GM20431 (cell line): ENCODE data around the gene MAST2.

ENCODE experiments used
- in situ Hi-C: fragments of 300-500 bp; cut with MseI, MboI; formaldehyde crosslinking; loops from one replicate; pipeline ENCODE4 v1.15.0; 2020; ENCODE audit warnings: low sequenced_read_pairs; ENCODE audit not compliant: unreplicated experiment

The MAST2 gene

GRCh38 chr1:46008585-46008984 lies 205.2 kb downstream of the MAST2 start:
- in situ Hi-C loops: no loop called here

GRCh38 chr1:46010611-46011010 lies 207.2 kb downstream of the MAST2 start:
- in situ Hi-C loops: no loop called here

DNA sequence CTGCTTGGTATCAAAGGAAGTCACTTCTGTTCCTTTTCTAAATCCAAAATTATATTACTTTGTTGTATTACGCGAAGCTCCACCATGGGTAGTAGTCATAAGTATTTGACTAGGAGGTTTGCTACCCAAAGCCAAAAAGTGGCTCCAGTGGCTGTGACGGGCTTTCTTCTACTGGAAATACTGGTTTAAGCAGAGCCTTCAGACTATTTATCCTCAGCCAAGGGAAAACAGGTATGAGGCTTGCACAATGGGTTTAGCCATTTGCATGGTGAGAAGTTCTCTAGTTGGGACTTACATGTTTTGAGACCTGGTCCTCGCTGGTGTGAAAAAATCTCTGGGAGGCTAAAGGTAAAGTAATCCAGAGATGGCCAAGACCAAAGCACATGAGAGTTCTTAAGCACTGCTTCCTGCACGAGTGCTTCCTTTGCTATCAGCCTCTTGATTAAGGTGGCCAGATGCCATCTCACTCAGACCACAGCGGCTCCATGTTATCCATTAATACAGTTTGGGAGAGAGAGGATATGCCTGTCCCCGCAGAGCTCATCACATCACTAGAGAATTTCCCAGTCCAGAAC lies 207.8 kb downstream of the MAST2 start:
- in situ Hi-C loops: no loop called here

- in situ Hi-C loops: no loop called here
Observed at GRCh38 chr1:46012236-46012635, 208.8 kb downstream of the MAST2 start.

- in situ Hi-C loops: no loop called here
Observed at GRCh38 chr1:46013581-46013980, 210.2 kb downstream of the MAST2 start.

DNA sequence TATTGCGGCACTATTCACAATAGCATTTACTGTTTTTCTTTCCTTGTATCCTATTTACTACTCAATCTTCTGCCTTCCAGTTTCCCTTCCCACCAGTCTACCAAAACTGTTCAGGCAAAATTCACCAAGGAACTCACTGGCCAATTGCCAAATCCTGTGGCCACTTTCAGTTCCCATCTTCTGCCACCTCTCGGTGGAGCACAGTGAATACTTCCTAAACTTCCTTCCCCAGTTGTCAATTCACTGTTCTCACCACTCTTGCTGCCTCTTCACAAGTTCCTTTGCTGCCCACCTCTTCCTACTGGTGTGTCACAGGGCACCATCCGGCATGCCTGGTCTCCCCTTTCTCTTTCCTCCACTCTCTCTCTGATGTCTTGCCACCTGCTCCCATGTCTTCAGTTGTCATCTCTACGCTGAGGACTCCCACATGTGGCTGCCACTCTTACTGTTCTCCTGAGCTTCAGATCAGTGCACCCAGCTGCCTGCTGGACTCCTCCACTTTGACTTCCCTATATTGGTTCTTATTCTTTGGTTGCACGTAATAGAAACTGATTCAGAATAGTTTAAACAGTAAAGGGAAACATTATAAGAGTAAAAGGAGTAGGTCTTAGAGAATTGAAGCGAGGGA lies 214.6 kb downstream of the MAST2 start:
- in situ Hi-C loops: no loop called here

GRCh38 chr1:46019348-46019747 lies 215.9 kb downstream of the MAST2 start:
- in situ Hi-C loops: no loop called here

GRCh38 chr1:46020010-46020409 lies 216.6 kb downstream of the MAST2 start:
- in situ Hi-C loops: no loop called here

GRCh38 chr1:46021046-46021996 lies 217.9 kb downstream of the MAST2 start:
- in situ Hi-C loops: no loop called here

- in situ Hi-C loops: no loop called here
Observed at GRCh38 chr1:46026531-46026930, 223.1 kb downstream of the MAST2 start.

GRCh38 chr1:46027788-46028573 lies 224.6 kb downstream of the MAST2 start:
- in situ Hi-C loops: no loop called here

DNA sequence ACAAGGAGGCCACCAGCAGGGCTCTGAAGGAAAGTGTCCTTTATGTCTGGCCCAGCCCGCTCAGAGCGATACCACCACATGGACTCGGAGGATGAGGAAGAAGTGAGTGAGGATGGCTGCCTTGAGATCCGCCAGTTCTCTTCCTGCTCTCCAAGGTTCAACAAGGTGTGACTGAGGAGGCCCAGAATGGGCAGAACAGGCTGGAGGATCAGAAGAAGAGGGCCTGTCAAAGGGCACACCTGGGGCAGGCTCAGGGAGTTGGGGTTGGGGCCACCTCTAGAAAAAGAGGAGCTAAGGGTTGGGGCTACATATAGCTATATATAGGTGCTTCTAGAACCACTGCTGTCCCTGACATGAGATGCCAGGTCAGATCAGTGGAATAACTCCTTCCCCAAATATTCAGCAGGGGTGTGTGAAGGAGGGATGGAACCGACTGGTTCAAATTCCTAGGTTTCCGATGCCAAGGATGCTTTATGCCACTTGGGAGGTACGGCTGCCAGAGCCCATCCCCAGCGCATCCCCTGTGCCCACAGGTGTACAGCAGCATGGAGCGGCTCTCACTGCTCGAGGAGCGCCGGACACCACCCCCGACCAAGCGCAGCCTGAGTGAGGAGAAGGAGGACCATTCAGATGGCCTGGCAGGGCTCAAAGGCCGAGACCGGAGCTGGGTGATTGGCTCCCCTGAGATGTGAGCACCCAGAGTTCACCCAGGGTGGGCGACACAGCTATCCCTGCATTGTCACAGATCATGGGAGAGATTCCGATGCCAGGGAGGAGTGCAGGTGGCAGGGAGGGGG lies 226.9 kb downstream of the MAST2 start:
- in situ Hi-C loops: no loop called here

- in situ Hi-C loops: no loop called here
Observed at GRCh38 chr1:46030876-46031660, 227.7 kb downstream of the MAST2 start.

- in situ Hi-C loops: loop anchor here (5.0 kb wide), 1 partner anchor 142 kb away; the partner anchor contains the start of genes P3R3URF and TSPAN1
Observed at GRCh38 chr1:46034601-46035516, 231.4 kb downstream of the MAST2 start.

- in situ Hi-C loops: loop anchor here (5.0 kb wide), 1 partner anchor 140 kb away; the partner anchor contains the start of genes P3R3URF and TSPAN1
Observed at GRCh38 chr1:46036894-46037839, 233.8 kb downstream of the MAST2 start.

DNA sequence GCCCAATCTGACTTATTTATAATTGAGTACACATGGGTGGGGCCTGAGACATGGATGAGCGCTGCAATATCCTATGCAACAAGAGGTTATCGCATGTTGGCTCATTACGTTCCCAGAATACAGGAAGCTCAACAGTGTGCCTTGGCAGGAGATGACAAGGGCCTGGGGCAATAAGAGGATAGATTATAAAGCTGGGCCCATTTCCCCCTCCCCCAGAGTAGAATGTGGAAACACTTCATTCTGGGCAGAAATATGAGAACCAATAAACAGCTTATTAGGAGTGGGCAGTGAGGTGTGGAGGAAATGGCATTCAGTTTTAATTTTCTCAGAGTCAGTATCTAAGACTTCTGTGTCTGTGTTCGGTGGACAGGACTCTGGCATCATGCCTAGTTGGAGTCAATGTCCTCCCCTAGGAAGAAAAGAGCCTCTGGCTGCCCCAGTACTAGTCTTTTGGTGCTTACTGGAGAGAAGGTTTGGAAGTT lies 236.2 kb downstream of the MAST2 start:
- in situ Hi-C loops: loop anchor here (5.0 kb wide), 1 partner anchor 138 kb away; the partner anchor contains the start of genes P3R3URF and TSPAN1
